Uterus (tissue), 2 donors: ENCODE measurements around the gene NR4A3.

Source experiments
- CTCF ChIP-seq, 4 experiments: fragments of 200-600 bp in 2 of 4; fragments of 450-650 bp in 2 of 4; sonication (generic) in 2 of 4; IDR thresholded peaks; one replicate each; pipeline ENCODE4 v1.5.1; 2016 to 2019; ENCODE audit warnings: antibody characterized with exemption in 4 of 4, mild to moderate bottlenecking in 2 of 4, moderate library complexity in 1 of 4
- POLR2A ChIP-seq, 2 donors: fragments of 450-650 bp; IDR thresholded peaks; one replicate each; pipeline ENCODE4 v1.6.1; 2016; ENCODE audit warnings: antibody characterized with exemption in 2 of 2, mild to moderate bottlenecking in 1 of 2, moderate library complexity in 1 of 2

GRCh38 chr9:99778308-99778707, 43.4 kb upstream of the NR4A3 start:
- no peak for TF ChIP-seq CTCF (IDR thresholded peaks at IDR 0.05)
- TF ChIP-seq POLR2A (IDR thresholded peaks at IDR 0.05): no peak
